GM18517 (cell line): ENCODE measurements around the gene BRCC3.

Experiments used
- ATAC-seq: cut with Tn5 transposase; IDR thresholded peaks from one replicate; pipeline ENCODE4 v1.9.1; 2021; ENCODE audit warnings: mild to moderate bottlenecking, moderate library complexity; ENCODE audit not compliant: unreplicated experiment

BRCC3 gene

DNA sequence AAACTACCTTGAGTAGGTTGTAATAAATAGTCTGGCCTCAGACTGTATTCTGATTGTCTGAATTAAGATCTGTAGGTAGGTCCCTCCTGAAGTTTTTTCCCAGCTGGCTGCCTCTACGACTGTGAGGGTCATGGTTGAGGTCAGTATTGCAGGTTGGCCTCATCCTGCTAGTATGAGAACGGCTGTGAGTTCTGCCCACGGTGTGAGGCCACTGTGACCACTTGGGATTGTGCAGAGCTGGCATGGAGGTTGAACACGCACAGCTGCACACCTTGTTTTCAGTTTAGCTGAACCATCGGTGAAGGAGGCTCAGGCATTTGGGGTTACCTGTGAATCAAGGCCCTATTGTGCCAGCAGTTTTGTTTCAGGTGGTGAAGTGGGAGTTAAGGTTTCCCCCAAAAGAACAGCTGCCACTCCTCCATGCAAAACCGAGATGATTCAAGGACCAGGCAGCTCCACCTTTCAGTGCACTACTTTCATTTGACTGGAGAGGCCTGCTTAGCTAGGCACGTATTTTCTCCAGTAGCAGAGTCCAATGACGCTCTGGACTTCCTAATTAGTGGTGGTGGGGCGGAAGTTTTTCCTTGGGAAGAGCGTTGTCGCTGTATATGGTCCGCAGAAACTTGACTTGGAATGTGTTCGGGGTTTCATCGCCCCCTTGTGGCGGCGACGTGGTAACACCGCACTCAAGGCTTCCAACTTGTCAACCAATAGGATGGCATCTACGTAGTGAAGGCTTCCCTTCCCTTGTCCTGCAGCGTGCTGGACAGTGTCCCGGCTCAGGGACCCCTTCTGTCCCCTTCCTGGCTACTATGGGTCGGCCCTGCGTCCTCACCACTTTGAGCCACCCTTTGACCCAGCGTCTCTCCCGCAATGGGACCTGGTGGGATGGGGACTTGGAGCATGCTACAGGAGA lies 14.2 kb upstream of the BRCC3 start:
- ATAC-seq: peak; percentile 85

DNA sequence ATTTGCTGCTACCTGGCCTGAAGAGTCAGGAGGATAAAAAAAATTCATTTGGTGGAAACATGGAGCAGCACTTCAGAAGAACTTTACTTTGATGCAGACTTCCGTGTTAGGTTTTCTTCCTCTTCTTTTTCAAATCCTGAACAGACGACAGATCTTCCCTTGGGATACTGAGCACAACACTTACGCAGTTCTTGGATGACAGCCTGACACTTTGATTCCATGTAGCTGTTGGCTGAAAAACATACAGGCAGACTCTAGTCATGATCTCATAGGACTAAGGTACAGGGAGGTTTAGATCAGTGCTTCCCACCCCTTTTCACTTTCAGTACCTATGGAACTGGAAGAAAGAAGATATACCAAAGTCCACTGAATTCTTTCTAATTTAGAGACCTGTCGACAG lies 9.5 kb upstream of the BRCC3 start:
- ATAC-seq: no peak

DNA sequence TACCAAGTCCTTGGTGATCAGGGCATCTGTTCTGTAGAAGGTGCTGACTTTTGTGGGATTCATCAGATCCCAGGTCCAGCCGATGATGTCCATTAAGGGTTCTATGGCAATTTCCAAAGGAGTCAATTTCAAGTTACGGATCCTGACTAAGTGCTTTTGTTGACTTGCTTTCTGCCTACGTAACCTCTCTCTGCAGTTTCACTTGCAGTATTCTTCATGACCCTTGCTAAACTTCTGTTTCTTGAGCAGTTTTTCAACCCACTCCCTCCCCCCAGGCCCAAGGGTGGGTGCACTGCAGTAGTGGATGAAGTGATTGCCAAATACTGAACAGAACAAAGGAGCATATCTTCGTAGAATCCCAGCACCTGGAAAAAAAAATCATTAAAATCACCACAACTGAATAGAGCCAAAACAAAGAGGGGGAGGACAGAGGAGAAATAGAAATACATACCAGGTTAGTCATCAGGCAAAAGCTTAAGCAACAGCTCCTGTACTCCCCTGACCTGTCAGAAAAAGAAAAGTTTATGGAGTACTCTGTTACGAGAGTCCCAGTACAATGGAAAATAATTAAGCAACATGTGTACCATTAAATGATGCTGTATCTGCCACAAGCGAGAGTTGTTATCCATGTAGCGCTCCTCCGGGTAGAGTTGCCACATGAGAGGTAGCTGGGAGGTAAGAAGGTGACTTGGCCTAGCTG lies 6.1 kb upstream of the BRCC3 start:
- no peak for ATAC-seq

DNA sequence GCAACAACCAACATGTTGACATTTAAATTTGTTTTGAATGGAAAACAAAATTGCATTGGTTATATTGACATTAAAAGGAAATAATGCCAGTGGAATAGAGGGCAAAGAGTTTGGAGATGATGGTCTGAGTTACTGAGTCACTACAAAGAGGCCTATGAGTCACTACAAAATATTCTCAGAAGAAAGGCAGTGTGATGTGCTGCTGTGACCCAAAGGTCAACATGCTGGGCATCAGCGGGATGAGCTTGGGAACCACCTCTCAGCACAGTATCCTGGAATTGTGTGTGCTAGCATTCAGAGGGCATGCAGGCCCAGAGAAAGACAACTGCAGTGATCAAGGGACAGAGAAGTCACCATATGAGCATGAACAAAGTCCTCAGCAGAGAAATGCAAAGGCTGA lies 3.1 kb upstream of the BRCC3 start:
- ATAC-seq: no peak

DNA sequence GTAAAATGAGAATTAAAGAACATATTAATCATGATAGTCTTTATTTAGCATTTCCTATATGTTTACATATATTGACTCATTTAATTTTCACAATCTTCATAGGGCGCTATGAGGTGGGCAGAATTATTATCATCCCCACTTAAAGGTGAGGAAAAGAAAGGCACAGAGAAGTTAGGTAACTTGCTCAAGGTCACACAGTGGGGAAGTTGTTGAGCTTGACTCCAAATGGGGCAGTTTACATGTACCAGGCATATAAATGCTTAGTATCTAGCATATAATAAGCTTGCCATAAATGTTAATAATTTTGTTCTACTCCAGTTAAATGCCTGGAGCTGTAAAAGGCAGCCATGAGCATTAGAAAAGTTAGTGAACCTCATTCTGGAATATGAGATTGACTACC lies 1.9 kb upstream of the BRCC3 start:
- no peak for ATAC-seq

DNA sequence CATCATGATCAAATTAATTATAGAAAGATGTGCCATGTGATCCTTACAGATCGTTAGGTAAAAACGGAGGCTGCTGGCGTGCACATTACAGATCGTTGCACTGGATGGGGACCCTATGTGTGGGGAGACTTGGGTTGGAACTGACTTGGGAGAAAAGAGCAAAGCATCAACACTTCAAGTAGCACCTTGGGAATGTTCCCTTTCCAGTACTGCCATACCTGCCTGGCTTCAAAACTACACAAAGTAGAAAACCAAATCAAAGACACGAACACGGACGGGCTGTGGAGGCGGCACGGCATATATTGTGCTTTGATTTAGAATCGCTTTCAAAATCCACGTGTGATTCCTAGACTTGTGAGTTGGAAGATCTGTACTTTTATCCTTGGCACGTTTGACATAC lies 1.3 kb upstream of the BRCC3 start:
- no peak for ATAC-seq

DNA sequence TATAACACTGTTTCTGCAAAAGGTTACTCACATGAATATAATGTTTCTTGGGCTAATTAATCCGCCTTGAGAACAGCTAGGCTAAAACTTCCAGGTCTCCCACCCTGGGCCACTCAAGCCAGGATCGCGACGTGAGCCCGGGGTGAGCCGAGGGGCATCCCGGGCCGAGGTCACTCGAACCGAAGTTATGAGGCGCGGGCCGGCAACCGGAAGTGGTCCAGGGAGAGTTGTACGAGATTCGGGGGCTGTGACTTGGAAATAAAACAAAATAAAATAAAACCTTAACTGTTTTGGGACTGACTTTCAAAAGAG lies 689 bp upstream of the BRCC3 start:
- ATAC-seq: peak; percentile 18

DNA sequence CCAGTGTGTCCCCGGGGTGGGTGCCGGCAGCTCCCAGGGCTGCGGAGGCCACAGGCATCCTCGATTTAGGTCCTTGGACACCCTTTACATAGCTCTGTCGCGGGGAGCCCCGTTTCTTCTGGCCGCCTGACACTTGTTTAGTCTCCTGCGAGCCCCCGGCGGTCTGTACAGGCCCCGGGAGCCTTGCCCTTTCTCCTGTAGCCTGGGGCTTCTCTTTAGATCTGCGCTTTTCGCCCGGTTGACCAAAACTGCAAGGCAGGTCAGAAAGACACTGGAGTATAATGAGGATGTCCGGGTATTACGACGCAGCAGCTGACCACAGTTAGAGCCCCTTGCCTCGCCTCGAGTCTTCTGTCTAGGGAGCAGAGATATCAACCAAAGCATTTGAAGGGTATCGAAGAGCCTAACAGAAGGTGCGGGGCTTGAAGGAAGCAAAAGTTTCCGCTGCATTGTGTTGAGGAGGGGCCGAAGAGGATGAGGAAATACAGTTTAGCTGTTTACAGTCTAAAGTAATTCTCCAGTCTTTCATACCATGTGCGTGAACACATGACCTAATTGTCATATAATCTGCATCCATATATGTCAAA lies 479 bp downstream of the BRCC3 start:
- peak; percentile 24 for ATAC-seq

DNA sequence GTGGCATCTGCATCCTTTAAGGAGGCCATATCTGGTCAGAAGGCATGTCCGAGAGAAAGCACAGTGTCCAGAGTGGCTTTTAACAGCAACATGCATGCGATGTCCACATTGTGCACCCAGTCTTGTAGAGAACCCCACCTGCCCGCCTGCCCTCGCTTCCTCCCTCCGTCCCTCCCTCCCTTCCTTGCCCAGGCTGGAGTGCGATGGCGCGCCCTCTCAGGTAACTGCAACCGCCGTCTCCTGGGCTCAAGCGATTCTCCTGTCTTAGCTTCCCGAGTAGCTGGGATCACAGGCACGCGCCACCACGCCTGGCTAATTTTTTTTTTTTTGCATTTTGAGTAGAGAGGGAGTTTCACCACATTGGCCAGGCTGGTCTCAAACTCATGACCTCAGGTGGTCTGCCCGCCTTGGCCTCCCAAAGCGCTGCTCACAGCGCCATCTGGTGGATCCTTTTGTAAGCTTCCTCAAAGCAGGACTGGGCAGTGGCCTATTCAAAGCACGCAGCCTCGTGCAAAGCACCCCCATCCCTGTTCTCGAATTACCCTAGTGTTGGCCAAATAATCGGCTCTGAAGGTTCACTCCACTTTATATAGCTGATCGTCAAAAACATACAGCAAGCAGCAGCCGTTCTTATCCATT lies 15.0 kb downstream of the BRCC3 start:
- peak; percentile 53 for ATAC-seq

DNA sequence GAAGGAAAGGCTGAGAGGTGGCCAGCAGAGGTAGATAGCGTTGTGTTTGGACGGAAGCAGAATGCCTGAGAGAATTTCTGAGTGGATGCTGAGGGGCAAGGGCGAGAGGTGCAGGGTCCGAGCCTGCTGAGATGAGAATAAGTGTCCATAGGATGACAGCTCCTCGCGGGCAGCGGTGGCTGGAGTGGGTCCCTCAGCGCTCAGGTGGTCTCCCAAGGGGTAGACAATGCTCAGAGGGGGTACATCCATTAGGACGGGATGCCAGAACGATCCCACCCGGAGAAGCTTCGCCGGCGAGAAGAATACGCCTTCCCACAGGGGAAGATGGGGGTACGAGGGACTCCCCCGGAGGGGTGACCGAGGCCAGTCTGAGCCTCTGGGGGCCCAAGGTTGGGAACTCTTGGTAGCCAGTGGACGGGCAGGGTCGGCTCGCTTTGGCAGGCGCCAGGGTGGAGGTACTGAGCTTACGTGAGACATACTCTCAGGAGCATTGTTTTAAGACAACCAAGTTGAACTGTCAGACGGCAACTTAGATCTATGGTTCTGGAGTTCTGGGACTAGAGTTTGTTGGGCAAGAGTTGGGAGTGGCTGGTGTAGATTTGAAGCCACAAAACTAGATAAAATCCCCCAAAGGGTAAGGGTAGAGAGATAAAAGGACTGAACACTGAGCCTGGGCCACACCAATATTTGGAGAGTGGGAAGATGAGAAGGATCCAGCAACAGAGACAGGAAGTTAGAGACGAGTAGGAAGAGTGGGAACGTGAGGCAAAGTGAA lies 15.8 kb downstream of the BRCC3 start:
- ATAC-seq: no peak

DNA sequence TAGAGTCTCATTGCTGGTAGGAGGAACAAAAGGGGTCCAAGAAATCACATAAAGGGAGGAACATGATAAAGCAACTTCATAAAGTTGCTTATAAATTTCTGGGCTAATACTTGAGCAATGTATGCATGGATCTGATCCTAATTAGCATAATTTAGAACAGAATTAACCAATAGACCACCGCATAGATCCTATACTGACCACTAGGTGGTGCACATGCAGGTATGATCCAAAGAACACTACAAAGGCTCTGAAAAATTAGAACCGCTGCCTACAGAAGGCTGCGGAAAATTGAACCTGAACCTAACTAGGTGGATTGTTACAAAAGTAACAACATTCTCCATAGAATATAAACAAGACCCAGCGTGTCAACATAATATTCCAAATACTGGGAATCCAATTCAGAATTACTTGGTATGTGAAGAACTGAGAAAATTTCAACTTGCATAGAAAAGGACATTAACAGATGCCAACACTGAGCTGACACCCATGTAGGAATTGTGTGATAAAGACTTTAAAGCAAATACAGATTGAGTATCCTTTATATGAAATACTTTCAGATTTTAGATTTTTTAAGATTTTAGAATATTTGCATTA lies 23.3 kb downstream of the BRCC3 start:
- ATAC-seq: peak; percentile 71

DNA sequence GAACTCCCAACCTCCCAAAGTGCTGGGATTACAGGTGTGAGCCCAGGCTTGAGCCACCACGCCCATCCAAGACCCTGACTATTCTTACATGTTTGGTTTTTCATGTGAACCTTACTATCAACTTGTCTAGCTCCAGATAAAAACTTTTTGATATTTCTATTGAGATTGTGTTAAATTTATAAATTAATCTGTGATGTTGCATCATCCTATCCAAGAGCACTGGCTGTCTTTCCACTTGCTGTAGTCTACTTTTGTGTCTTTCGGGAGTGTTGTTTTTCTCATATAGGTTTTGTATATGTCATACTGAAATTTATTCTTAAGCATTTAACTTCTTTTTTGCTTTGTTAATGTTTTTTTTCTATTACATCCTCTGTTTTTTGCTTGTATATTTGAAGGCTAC lies 34.6 kb downstream of the BRCC3 start:
- no peak for ATAC-seq

DNA sequence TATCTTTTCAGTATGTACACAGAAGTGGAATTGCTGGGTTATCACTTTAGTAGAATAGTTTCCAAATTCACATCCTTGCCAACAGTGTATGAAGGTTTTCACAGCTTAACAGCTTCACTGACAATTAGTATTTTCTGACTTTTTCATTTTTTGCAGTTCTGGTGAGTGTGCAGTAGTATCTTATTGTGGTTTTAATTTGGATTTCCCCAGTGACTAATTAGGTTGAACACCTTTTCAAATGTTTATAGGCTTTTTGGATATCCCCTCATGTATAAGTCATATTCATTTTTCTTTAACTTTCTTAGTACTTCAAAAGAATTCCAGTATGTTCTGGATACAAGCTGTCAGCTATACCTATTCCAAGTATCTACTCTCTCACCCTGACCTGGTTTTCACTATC lies 37.1 kb downstream of the BRCC3 start:
- no peak for ATAC-seq

DNA sequence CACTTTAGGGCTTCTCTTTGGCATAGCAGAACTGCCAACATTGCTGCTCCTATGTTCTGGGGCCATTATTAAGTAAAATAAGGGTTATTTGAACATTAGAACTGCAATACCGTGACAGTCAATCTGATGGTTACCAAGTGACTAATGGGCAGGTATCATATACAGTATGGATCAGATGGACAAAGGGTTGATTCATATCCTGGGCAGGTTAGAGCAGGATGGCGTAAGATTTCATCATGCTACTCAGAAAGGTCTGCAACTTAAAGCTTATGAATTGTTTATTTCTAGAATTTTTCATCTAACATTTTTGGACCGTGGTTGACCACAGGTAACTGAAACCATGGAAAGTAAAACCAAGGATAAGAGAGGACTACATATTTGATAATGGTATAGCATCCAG lies 40.9 kb downstream of the BRCC3 start:
- no peak for ATAC-seq

DNA sequence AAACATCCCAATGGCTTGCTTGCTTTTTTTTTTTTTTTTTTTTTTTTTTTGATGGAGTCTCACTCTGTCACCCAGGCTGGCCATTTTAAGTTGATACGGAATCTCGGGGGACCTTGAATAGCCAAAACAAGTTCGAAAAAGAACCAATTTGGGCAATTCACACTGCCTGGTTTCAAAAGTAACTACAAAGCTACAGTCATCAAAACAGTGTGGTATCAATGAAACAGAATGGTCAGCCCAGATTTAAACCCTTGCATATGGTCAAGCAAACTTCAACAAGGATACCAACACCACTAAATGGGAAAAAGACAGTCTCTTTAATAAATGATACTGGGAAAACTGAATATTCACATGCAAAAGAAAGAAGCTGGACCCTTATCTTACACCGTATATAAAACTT lies 41.8 kb downstream of the BRCC3 start:
- ATAC-seq: no peak

DNA sequence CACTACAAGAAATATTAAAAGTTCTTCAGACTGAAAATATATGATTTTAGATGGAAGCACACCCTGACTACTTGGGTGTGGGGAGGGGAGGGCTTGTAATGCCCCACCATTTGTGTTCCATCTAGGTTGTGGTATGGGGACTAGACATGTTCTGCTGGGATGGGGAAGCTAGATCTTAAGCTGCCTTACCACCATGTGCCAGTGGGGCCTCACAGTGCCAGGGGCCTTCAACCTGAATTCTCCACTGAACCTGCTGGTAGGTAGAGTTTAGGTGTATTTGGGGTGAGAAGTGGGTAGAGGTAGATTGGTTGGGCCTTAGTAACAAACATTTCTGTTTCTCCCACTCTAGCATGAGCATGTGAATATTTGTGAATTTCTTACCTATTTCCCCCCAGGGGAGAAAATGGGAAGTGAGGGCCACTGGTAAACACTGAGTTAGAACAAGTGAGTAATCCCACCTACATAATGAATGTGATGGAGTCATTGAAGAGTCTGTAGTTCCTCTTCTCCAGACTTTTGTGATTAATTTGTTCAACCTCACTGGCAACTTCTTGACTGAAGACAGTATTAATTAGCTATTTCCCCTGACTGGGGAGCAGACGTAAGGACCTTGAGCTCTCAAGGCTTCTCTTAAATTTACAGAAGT lies 44.0 kb downstream of the BRCC3 start:
- no peak for ATAC-seq

DNA sequence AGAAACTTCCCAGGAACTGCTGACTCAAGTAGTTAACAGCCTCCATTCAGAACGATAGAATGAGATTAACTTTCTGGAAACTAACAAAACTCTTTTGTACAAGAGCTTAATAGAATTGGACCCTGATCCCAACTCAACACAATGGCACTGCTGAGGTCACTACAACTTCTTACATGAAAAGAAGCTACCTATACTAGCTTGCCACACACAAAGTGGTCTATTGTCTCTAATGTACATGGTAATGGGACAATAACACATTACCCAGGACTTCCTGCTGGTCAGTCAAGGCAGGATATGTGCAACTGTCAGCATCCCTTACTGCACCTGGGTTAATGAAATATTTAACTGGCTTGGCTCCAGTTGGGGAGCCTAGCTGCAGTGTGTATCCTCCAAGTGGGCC lies 56.2 kb downstream of the BRCC3 start:
- no peak for ATAC-seq

DNA sequence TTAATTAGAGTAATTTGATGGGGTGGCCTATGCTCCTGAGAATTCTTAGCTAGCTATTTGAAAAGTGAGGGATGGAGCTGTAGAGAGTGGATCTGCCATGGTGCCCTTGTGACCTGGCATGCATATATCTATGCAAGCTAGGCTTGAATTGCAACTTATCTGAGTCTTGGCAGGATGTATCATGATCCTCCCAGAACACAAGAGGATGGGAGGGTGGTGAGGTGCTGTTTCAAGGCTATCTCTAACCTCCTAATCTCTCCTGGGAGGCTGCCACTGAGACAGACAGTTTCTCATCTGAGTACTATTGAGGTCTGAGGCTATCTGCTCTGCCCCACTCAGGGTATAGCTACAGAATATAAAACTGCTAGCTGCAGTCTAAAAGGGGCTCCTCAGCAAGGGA lies 56.6 kb downstream of the BRCC3 start:
- no peak for ATAC-seq

DNA sequence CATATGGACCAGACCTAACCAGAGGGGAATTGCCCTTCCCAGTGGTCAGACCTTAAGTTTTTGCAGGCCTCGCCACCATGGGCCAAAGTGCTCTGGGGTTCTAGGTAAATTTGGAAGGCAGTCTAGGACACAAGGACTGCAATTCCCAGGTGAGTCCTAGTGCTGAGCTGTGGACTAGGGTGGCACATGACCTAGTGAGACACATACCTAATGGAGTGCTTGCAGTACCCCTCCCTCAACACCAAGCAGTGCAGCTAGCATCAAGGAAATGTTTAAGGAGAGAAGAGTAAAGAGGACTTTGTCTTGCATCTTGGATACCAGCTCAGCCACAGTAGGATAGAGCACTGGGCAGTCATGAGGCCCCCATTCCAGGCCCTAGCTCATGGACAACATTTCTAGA lies 60.8 kb downstream of the BRCC3 start:
- no peak for ATAC-seq

DNA sequence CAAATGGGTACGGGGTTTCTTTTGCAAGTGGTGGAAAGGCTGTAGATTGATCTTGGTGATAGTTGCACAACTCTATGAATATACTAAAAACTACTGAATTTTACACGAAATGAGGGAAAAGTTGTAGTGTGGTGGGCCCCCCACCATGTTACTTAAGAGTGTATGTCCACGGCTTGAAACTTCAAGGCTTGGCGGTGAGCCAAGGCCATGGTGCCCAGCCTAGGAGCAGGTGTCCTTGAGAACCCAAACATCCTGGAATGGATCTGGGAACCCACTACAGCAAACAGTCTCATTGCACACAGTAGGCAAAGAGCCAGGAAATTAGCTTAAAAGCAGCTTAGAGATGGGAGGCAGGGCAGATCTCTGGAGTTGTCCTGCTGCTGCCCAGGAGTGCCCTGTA lies 62.9 kb downstream of the BRCC3 start:
- ATAC-seq: no peak
